Bronchial epithelial cell (primary cell): ENCODE results near the gene MCM5. TPM values are rescaled to one million over a fixed set of nuclear protein-coding genes. Genes with fewer than 3 reads are reported as not detected.

ENCODE experiments used
- DNase-seq: peaks from one replicate; pipeline ENCODE4 v3.0.0-alpha.2; 2010; ENCODE audit warnings: low read depth
- FAIRE-seq: peaks from 2 replicates; lab custom pipeline; 2011; peaks lifted over from hg19 to GRCh38; lab: Jason Lieb, UNC
- H3K27me3 ChIP-seq: 2 replicates; pipeline ENCODE4 v1.5.1; 2011; ENCODE audit warnings: low read length; ENCODE audit not compliant: control insufficient read depth, insufficient read depth
- H3K36me3 ChIP-seq: 2 replicates; pipeline ENCODE4 v1.5.1; 2011; ENCODE audit warnings: low read length; ENCODE audit not compliant: control insufficient read depth, insufficient read depth
- H3K4me3 ChIP-seq: 2 replicates; pipeline ENCODE4 v1.5.1; 2011; ENCODE audit warnings: mild to moderate bottlenecking, low read depth, low read length, control low read depth
- CTCF ChIP-seq: IDR thresholded peaks from 2 replicates; pipeline ENCODE4 v1.5.1; 2011; ENCODE audit warnings: mild to moderate bottlenecking, moderate library complexity, low read length, control low read depth, inconsistent platforms; ENCODE audit not compliant: insufficient read depth, severe bottlenecking
- total RNA-seq: library from RNA; depleted of rRNA; stranded (reverse); fragments of >200 nt; gene quantifications from 2 replicates; pipeline ENCODE4 v1.2.1, GENCODE V29; 2014

The MCM5 gene
- 6.6 and 6.7 TPM in 2 replicates for total RNA-seq

- DNase-seq = peak; percentile 92
- peaks cover 5% of the 10 kb centered on the region for H3K36me3 ChIP-seq
- no peak for TF ChIP-seq CTCF
- FAIRE-seq = no peak
- no peaks in the 10 kb centered on the region for H3K27me3 ChIP-seq
- peak within 1 kb of the TSS; percentile 89 for H3K4me3 ChIP-seq
These were observed at the start of gene MCM5 for GRCh38 chr22:35399678-35400500. Gene MCM5, plus strand, starts transcription at chr22:35400140. Its CDS starts 299 bp downstream, at chr22:35400439.

GRCh38 chr22:35350539-35351503, 49.1 kb upstream of the MCM5 start:
- Histone ChIP-seq H3K4me3 (peak overlapping the region; percentile 53), H3K36me3 (no peaks in the 10 kb centered on the region), H3K27me3 (no peaks in the 10 kb centered on the region)
- DNase-seq (peak; percentile 77), FAIRE-seq (no peak)
- TF ChIP-seq CTCF = peak; percentile 95

GRCh38 chr22:35352214-35353111, 47.5 kb upstream of the MCM5 start:
- DNase-seq = peak; percentile 35
- no peak for FAIRE-seq

GRCh38 chr22:35353318-35353717, 46.6 kb upstream of the MCM5 start:
- H3K4me3 ChIP-seq = no peak overlapping the region
- H3K27me3 ChIP-seq = no peaks in the 10 kb centered on the region
- FAIRE-seq = no peak
- DNase-seq = no peak
- no peaks in the 10 kb centered on the region for H3K36me3 ChIP-seq
- TF ChIP-seq CTCF = no peak

More at GRCh38 chr22:35352214-35353111, 47.5 kb upstream of the MCM5 start:
- Histone ChIP-seq H3K27me3 (no peaks in the 10 kb centered on the region), H3K4me3 (no peak overlapping the region), H3K36me3 (no peaks in the 10 kb centered on the region)
- no peak for TF ChIP-seq CTCF

GRCh38 chr22:35354068-35354467, 45.9 kb upstream of the MCM5 start:
- FAIRE-seq (no peak), DNase-seq (no peak)
- TF ChIP-seq CTCF = no peak
- Histone ChIP-seq H3K36me3 (no peaks in the 10 kb centered on the region), H3K27me3 (no peaks in the 10 kb centered on the region), H3K4me3 (no peak overlapping the region)
